SH-SY5Y (cell line): ENCODE measurements around the gene CCDC170.

Experiments used
- GATA2 ChIP-seq: IDR thresholded peaks from 2 replicates; pipeline ENCODE4 v1.6.1; 2011; ENCODE audit warnings: mild to moderate bottlenecking, low read depth, low read length
- GATA3 ChIP-seq: IDR thresholded peaks from 2 replicates; pipeline ENCODE4 v1.6.1; 2011; ENCODE audit warnings: low read depth, mild to moderate bottlenecking, low read length, moderate library complexity

- TF ChIP-seq GATA3: no peak
- no peak for TF ChIP-seq GATA2
Measured at GRCh38 chr6:151481786-151482185, 12.0 kb upstream of the CCDC170 start.
